Panc1 (cell line): ENCODE measurements around the gene P2RY11. TPM values are rescaled to one million over a fixed set of nuclear protein-coding genes. Genes with fewer than 3 reads are reported as not detected.

Experiments used
- ATAC-seq: fragments of 200-7000 bp; cut with Tn5 transposase; 2 replicates; pipeline ENCODE4 v1.9.1; 2020; ENCODE audit warnings: mild to moderate bottlenecking, moderate library complexity
- BruUV-seq: library from RNA; stranded (reverse); fragments of 400-500 nt; replicated peaks from 2 replicates; lab custom pipeline; 2021; lab: Mats Ljungman, UMichigan
- CTCF ChIA-PET: fragments of 300-600 bp; sonication (Branson Sonifier 250); formaldehyde crosslinking; loops from one replicate; lab custom pipeline; 2022; ENCODE audit warnings: antibody characterized with exemption; lab: Charles Lee
- POLR2A ChIA-PET: fragments of 300-600 bp; sonication (Branson Sonifier 250); formaldehyde crosslinking; loops from one replicate; lab custom pipeline; 2022; ENCODE audit warnings: antibody characterized with exemption; lab: Charles Lee
- DNase-seq: peaks from one replicate; pipeline ENCODE4 v3.0.0-alpha.2; 2010; ENCODE audit warnings: low read depth, low spot score
- H3K27ac ChIP-seq: 2 replicates; pipeline ENCODE4 v1.5.1; 2011; ENCODE audit warnings: mild to moderate bottlenecking, low read length, inconsistent platforms
- H3K27me3 ChIP-seq: fragments of 200-500 bp; sonication (Bioruptor generic); 2 replicates; pipeline ENCODE4 v1.6.0; 2014; ENCODE audit warnings: low read length, inconsistent platforms; ENCODE audit not compliant: control insufficient read depth, insufficient read depth
- H3K36me3 ChIP-seq: fragments of 200-500 bp; sonication (Bioruptor generic); 2 replicates; pipeline ENCODE4 v1.5.1; 2014; ENCODE audit warnings: inconsistent platforms, mild to moderate bottlenecking, low read length, moderate library complexity; ENCODE audit not compliant: control insufficient read depth, insufficient read depth
- H3K4me1 ChIP-seq: 2 replicates; pipeline ENCODE4 v1.5.1; 2011; ENCODE audit warnings: inconsistent platforms, mild to moderate bottlenecking, low read length, moderate library complexity; ENCODE audit not compliant: control insufficient read depth, insufficient read depth
- H3K4me3 ChIP-seq, 2 experiments: 2 replicates each; pipeline ENCODE4 v1.5.1; 2011 to 2012; ENCODE audit warnings: low read depth in 2 of 2, low read length in 2 of 2, mild to moderate bottlenecking in 2 of 2, inconsistent platforms in 1 of 2, moderate library complexity in 1 of 2
- H3K9me3 ChIP-seq: fragments of 200-500 bp; sonication (Bioruptor generic); 2 replicates; pipeline ENCODE4 v1.5.1; 2014; ENCODE audit warnings: low read depth, mild to moderate bottlenecking, inconsistent platforms, low read length, moderate library complexity; ENCODE audit not compliant: control insufficient read depth, insufficient read depth
- CTCF ChIP-seq: fragments of 450-650 bp; IDR thresholded peaks from 2 replicates; pipeline ENCODE4 v1.5.1; 2017; ENCODE audit warnings: mild to moderate bottlenecking
- POLR2AphosphoS5 ChIP-seq: IDR thresholded peaks from 2 replicates; pipeline ENCODE4 v1.6.1; 2012; ENCODE audit warnings: mild to moderate bottlenecking, low read depth, low read length, moderate library complexity
- REST ChIP-seq, 2 experiments: IDR thresholded peaks; 2 replicates each; pipeline ENCODE4 v1.6.1; 2011 to 2012; ENCODE audit warnings: low read depth in 2 of 2, control low read depth in 1 of 2, low read length in 1 of 2, mild to moderate bottlenecking in 1 of 2, moderate library complexity in 1 of 2; ENCODE audit not compliant: insufficient read depth in 1 of 2
- SIN3A ChIP-seq: IDR thresholded peaks from 2 replicates; pipeline ENCODE4 v1.6.1; 2012; ENCODE audit warnings: low read depth, mild to moderate bottlenecking, low read length, moderate library complexity, borderline replicate concordance; ENCODE audit not compliant: insufficient read depth
- TCF7L2 ChIP-seq: IDR thresholded peaks from 2 replicates; pipeline ENCODE4 v1.6.1; 2011; ENCODE audit warnings: mild to moderate bottlenecking, low read depth, low read length, inconsistent platforms
- in situ Hi-C: cut with HindIII; loops from 2 replicates; pipeline ENCODE4 v1.10.0; 2016; ENCODE audit warnings: low sequenced_read_pairs, low pct_unique_long_range_greater_than_20kb
- intact Hi-C: fragments of 100-400 bp; cut with micrococcal nuclease; formaldehyde crosslinking; loops from one replicate; pipeline ENCODE4 v1.10.0; 2022; ENCODE audit not compliant: unreplicated experiment
- total RNA-seq: library from RNA; stranded (reverse); gene quantifications from one replicate; pipeline ENCODE4 v1.2.1, GENCODE V29; 2021; ENCODE audit not compliant: unreplicated experiment

The P2RY11 gene
- total RNA-seq, 1 experiment from 2014 or later, result 12.5 TPM

DNA sequence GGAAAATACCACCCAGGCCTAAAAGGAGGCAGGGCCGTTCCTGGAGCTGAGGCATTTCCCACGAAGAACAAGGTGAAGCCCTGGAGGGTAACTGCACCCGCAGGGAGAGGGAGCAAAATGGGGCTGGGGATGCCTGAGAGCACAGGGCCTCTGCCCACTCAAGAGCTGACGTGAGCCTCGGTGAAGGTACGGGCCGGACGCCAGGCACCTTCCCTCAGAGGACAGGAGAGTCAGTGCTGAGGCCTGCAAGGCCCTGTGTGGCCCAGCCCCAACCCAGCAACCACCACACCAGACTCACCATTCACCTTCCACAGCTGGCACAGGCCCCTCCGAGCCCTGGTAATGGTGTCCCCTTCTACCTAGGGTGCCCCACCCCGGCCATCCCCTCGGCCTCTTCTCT is 47.0 kb downstream of the P2RY11 start:
- Histone ChIP-seq H3K4me1 (no peaks in the 10 kb centered on the region), H3K4me3 (no peak overlapping the region), H3K27ac (no peak overlapping the region), H3K36me3 (peaks cover 7% of the 10 kb centered on the region), H3K9me3 (no peaks in the 10 kb centered on the region), H3K27me3 (no peaks in the 10 kb centered on the region)
- POLR2A ChIA-PET, result interaction anchor here (0.5 kb wide), 1 partner anchor 366 kb away, joined by 5 read pairs; no protein-coding TSS in a partner anchor
- TF ChIP-seq POLR2AphosphoS5 (no peak), REST (IDR thresholded peaks at IDR 0.05; ENCODE audit: insufficient read depth in 1 of 2, low read depth in 2 of 2, low read length in 1 of 2) (no peak), TCF7L2 (no peak), CTCF (no peak), SIN3A (no peak)
- no TSS peak for BruUV-seq
- intact Hi-C loops, result no loop called here
- DNase-seq, result no peak
- ATAC-seq, result no peak
- CTCF ChIA-PET, result no interaction called here
- in situ Hi-C loops, result no loop called here

DNA sequence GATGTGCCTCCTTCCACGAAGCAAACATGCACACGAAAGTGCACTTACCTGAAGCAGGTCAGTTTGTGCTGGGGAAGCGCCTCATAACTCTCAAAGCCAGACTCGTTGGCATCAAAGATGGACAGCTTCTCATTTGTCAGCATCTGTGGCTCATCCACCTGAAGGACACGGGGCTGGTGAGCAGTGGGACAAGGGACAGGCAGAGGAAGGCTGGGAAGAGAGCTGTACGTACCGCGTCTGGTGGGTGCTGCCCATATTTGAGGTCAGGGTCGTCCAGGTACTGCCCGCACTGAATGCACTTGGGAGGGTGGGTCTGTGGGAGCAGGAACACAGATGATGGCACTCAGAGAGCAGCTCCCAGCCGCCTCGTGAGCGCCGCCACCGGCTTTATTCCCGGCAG is 48.1 kb downstream of the P2RY11 start:
- H3K4me3 ChIP-seq, result no peak overlapping the region
- H3K27ac ChIP-seq, result no peak overlapping the region
- H3K9me3 ChIP-seq, result no peaks in the 10 kb centered on the region
- POLR2A ChIA-PET, result no interaction called here
- BruUV-seq, result no TSS peak
- no peak for DNase-seq
- no peaks in the 10 kb centered on the region for H3K4me1 ChIP-seq
- no peak for ATAC-seq
- intact Hi-C loops, result no loop called here
- no peaks in the 10 kb centered on the region for H3K27me3 ChIP-seq
- peaks cover 7% of the 10 kb centered on the region for H3K36me3 ChIP-seq
- TF ChIP-seq REST (IDR thresholded peaks at IDR 0.05; ENCODE audit: insufficient read depth in 1 of 2, low read depth in 2 of 2, low read length in 1 of 2), result no peak
- TF ChIP-seq TCF7L2, result no peak
- no peak for TF ChIP-seq CTCF
- TF ChIP-seq POLR2AphosphoS5, result no peak
- TF ChIP-seq SIN3A, result no peak
- in situ Hi-C loops, result no loop called here
- CTCF ChIA-PET, result no interaction called here
